WI38 (cell line): ENCODE results near the gene CABP5.

Source experiments
- H3K4me3 ChIP-seq: 2 replicates; pipeline ENCODE4 v1.5.1; 2011; ENCODE audit warnings: low read depth, mild to moderate bottlenecking, control low read depth, low read length
- TF ChIP-seq, protein P1 (sequence below): IDR thresholded peaks from 2 replicates; pipeline ENCODE4 v1.5.1; 2012; ENCODE audit warnings: low read depth, mild to moderate bottlenecking, control low read depth, low read length

The CABP5 gene

DNA sequence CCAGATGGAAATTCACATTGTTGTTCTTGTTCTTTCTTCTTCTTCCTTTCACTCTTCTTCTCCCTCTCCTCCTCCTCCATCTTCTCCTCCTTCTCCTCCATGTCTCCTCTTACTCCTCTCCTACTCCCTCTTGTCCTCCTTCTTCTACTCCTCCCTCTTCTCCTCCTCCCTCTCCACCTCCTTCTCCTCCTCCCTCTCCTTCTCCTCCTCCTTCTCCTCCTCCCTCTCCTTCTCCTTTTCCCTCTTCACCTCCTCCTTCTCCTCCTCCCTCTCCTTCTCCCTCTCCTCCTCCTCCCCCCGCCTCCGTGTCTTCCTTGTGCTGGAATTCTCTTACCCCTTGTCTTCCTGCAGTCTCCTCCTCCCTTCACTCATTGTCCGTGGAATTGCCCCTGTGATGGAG, 18.4 kb downstream of the CABP5 start:
- no peak overlapping the region for H3K4me3 ChIP-seq
- TF ChIP-seq, protein P1, sequence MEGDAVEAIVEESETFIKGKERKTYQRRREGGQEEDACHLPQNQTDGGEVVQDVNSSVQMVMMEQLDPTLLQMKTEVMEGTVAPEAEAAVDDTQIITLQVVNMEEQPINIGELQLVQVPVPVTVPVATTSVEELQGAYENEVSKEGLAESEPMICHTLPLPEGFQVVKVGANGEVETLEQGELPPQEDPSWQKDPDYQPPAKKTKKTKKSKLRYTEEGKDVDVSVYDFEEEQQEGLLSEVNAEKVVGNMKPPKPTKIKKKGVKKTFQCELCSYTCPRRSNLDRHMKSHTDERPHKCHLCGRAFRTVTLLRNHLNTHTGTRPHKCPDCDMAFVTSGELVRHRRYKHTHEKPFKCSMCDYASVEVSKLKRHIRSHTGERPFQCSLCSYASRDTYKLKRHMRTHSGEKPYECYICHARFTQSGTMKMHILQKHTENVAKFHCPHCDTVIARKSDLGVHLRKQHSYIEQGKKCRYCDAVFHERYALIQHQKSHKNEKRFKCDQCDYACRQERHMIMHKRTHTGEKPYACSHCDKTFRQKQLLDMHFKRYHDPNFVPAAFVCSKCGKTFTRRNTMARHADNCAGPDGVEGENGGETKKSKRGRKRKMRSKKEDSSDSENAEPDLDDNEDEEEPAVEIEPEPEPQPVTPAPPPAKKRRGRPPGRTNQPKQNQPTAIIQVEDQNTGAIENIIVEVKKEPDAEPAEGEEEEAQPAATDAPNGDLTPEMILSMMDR = no peak

DNA sequence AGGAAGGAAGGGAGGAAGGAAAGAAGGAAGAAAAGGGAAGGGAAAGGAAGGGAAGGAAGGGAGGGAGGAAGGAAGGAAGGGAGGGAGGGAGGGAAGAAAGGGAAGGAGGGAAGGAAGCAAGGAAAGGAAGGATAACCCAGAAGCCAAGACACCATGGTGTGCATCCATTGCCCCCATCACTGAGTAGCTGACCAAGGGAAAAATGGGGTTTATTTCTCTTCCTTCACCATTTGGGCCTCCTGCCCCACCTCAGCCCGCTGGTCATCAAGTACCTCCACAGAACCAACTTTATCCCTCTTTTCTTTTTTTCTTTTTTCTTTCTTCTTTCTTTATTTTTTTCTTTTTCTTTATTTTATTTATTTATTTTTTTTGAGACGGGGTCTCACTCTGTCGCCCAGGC, 20.4 kb downstream of the CABP5 start:
- TF ChIP-seq, protein P1 = no peak
- H3K4me3 ChIP-seq = no peak overlapping the region

DNA sequence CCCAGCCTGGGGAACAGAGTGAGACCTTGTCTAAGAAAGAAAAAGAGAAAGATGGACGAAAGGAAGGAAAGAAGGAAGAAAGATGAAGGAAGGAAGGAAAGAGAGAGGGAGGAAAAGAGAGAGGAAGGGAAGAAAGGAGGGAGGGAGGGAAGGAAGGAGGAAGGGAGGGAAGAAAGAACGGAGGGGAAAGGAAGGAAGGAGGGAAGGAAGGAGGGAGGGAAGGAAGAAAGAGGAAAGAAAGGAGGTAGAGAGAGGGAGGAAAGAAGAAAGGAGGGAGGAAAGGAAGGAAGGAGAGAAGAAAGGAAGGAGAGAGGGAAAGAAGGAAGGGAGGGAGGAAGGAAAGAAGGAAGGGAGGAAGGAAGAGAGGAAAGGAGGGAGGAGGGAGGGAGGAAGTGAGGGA, 20.9 kb downstream of the CABP5 start:
- no peak overlapping the region for H3K4me3 ChIP-seq
- TF ChIP-seq, protein P1 = no peak

DNA sequence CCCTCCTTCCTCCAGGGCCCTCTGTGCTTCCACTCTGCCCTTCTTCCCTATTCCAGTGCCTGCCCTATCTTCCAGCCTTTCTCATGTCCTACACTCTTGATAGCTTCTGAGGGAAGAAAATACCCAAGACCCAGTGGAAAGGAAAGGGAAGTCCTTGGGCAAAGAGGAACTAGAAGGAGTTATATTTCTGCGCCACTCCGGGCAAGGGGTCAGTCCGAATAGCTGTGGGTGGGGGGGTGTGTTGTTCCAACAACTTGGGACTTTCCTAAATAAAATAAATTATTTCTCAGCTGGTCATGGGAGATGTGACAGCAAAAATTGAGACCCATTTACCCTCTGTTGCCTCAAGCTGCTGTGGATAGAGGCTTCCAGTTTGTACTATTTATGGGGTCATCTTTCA, 23.2 kb downstream of the CABP5 start:
- TF ChIP-seq, protein P1 = no peak
- H3K4me3 ChIP-seq = no peak overlapping the region

DNA sequence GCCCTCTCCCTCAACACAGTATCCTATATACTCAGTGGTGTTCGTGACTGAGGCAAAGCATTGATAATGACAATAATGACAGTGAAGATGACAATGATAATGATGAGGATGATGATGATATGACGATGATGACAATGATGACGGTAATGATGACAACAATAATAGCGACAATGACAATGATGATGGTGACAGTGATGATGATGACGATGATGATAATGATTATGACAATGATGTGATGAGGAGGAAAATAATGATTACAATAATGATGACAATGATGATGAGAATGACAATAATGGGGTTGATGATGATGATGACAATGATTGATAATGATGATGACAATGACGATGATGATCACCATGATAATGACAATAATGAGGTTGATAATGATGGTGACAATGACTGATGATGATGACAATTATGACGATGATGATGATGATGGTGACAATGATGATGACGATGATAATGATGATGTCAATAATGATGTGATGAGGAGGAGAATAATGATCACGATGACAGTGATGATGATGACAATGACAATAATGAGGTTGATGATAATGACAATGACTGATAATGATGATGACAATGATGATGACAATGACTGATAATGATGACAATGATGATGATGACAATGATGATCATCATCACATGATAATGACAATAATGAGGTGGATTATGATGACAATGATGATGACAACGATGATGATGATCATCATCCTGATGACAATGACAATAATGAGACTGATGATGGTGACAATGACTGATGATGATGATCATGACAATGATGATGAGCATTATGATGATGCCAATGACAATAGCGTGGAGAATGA, 32.7 kb downstream of the CABP5 start:
- TF ChIP-seq, protein P1 = no peak
- no peak overlapping the region for H3K4me3 ChIP-seq

DNA sequence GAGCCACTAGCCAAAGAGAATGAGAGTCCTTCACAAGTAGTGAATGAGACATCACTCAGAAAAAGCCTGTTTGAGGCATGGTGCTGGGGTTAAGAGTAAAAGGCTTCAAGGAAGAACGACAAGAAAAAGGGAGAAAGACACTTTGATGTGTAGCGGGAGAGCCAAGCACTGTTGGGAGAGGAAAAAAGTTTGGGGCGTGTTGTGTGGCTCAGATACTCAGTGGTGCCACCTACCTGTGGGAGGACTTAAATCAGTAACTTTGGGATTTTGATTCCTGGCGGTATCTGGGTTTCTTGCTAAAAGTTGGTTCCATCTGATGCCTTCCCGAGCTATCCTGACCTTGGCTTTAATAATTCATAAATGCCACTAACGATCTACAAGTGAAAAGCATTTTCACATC, 37.1 kb downstream of the CABP5 start:
- TF ChIP-seq, protein P1 = no peak
- no peak overlapping the region for H3K4me3 ChIP-seq

DNA sequence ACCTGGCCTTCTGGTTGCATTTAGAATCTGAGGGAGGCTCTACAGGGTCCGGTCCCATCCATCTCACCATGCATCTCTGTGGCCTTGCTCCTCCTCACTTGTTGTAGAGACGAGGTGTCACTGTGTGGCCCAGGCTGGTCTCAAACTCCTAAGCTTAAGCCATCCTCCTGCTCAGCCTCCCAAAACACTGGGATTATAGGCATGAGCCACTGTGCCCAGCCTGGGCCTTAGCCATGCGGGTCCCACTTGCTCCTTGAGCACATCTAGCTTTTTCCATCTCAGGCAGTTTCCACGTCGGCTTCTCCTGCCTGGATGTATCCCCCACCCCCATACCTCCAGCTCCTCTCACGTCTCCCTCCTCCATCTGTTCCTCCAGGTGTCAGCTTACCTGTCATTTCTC, 39.6 kb downstream of the CABP5 start:
- TF ChIP-seq, protein P1 = no peak
- H3K4me3 ChIP-seq = no peak overlapping the region
